Right renal pelvis (tissue), 4 donors: ENCODE measurements around the gene NCOR2. TPM values are rescaled to one million over a fixed set of nuclear protein-coding genes. Genes with fewer than 3 reads are reported as not detected.
"Not testable (repeated sequence)": the region's sequence is repeated elsewhere in the genome, so short reads cannot be mapped to it uniquely, and the experiment has no call there.

Source experiments
- DNase-seq, 4 donors: peaks; one replicate each; pipeline ENCODE4 v3.0.0-alpha.2; 2013; ENCODE audit warnings: low read depth in 4 of 4, low spot score in 3 of 4, missing footprints in 1 of 4
- polyA plus RNA-seq, 4 donors: library from polyadenylated mRNA; unstranded; fragments of 120-200 nt; gene quantifications; one replicate each; pipeline ENCODE4 v1.2.1, GENCODE V29; 2013; ENCODE audit not compliant: insufficient read length in 4 of 4

Gene NCOR2
- polyA plus RNA-seq, 4 donors = 67.8 to 97.3 (median 73.0) TPM

- no peak for DNase-seq
These were observed 35.7 kb upstream of the NCOR2 start for GRCh38 chr12:124603100-124603541.

DNA sequence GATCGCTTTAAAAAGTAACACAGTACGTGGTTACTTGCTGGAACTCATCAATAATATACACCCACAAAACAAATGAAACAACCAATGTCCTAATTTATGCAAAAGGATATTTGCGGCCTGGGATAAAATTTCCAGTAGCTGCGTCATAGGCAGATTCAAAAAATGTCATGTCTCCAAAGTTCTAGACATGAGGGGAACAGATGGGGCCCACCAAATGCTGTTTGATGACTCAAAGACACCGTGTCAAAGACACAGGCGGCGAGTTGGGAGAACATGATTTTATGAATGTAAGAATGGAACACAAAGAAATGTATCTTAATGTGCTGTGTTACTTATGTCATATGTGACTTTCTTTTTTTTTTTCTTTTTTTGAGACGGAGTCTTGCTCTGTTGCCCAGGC lies 34.3 kb upstream of the NCOR2 start:
- DNase-seq = no peak

- no peak for DNase-seq
These were observed 31.9 kb upstream of the NCOR2 start for GRCh38 chr12:124599074-124599999.

DNA sequence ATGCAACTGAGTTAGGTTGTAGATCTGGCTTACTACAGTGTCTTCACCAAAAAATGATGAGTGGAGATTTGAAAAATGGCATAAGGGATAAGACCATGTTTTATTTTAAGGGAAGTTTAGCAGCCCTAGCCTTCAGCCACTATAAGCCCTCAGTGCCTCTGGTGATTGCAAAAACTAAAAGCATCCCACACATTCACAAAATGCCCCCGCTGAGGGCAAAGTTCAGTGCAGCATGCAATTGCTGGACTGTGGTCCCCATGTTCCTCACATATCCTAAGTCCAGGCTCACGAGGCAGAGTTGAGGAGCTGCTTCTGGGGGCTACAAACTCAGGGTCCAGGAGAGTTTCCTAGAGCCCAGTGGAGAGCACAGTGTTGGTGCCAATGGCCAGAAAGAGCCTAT lies 29.6 kb upstream of the NCOR2 start:
- DNase-seq = no peak

DNA sequence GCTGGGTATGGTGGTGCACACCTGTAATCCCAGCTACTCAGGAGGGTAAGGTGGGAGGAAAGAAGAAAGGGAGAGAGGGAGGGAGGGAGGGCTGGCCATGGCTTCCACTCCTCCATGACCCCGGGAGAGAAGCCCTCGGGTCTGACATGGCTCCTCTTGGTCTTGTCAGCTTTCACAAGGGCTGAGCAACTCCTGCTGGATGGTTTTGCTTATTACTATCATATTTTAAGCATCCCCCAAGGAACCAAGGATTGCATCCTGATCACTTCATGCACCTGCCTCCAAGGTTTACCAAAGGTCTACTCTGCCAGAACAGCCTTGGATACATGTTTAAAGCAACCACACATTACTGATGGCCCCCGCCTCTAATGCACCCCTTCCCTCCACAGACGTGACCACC lies 28.0 kb upstream of the NCOR2 start:
- DNase-seq = no peak

- DNase-seq = no peak
These were observed 27.4 kb upstream of the NCOR2 start for GRCh38 chr12:124594851-124595250.

- DNase-seq = no peak
These were observed 26.5 kb upstream of the NCOR2 start for GRCh38 chr12:124593851-124594401.

DNA sequence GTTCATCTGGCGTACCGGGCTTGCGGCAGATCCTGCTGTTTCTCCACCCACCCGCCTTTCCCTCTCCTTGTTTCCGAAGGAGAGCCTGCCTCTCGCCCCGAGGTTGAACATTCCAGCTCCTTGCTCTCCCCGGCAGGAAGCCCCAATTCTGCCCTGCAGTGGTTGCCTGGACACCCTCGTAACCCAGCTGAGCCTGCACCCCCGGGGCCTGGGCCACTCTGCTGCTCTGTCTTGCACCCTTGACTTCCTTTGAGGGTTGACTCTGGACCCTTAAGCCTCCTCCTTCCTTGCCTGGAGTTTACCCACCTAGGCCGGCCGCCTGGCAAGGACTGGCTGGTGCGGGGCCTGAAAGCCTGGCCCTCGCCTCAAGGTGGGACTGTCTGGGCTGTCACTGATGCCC lies 25.8 kb upstream of the NCOR2 start:
- no peak for DNase-seq

DNA sequence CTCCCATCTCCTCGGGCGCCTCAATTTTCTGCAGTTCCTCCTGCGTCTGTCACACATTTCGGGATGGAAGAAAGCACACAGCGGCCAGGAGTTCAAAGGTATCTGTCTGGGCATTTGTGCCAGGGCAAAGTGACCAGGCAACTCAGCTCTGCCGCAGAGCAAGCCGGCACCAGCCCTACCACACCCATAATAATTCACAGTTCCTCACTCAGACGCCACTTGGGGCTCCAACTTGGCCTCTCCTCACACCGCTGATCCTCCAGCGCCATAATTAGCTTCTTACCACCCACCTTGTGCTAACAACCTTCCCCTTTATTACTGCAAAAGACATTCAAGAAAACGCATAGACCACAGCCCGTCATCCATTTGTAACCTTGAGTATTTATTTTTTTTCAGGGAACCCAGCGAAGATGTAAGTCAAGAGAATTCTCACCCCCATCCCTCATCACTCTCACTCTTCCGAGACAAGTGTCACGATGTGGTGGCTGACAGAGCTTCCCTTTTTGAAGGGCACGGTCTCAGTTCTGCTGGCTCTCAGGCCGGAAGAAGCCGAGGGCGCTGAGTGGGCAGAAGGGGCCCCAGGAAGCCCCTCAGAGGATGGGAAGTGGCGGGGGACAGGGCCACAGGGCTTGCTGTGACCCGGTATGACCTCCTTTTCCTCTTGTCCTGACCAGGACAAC lies 25.2 kb upstream of the NCOR2 start:
- DNase-seq = no peak

DNA sequence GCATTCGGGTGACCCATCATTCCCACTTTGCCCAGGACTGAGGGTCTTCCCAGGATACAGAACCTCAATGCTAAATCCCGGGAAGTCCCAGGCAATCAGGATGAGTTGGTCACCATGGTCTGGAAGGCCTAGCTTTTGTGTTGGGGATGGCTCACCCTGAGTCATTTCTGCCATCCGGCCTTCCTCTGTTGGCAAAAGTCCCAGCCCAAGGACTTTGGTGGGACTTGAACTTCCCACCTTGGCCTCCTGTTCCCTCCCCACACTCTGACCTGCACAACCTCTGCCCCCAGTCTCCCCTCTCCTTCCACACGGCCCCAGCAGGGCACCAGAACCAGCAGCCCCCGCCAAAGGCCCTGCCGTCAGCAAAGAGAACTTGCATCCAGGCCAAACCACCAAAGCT lies 24.6 kb upstream of the NCOR2 start:
- DNase-seq = no peak

DNA sequence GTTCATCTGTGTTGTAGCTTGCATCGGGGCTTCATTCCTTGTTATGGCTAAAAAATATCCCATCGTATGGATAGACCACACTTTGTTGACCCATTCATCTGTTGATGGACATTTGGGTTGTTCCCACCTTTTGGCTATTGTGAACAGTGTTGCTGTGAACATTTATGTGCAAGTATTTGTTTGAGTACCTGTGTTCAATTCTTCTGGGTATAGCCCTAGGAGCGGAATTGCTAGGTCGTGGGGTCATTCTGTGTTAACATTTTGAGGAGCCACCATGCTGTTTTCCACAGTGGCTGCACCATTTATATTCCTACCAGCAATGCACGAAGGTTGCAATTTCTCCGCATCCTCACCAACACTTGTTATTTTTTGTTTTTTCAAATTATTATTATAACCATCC lies 23.0 kb upstream of the NCOR2 start:
- DNase-seq = no peak

GRCh38 chr12:124588751-124589267 lies 21.4 kb upstream of the NCOR2 start:
- no peak for DNase-seq

GRCh38 chr12:124588018-124588634 lies 20.7 kb upstream of the NCOR2 start:
- no peak for DNase-seq

GRCh38 chr12:124586756-124587155 lies 19.3 kb upstream of the NCOR2 start:
- DNase-seq = no peak

DNA sequence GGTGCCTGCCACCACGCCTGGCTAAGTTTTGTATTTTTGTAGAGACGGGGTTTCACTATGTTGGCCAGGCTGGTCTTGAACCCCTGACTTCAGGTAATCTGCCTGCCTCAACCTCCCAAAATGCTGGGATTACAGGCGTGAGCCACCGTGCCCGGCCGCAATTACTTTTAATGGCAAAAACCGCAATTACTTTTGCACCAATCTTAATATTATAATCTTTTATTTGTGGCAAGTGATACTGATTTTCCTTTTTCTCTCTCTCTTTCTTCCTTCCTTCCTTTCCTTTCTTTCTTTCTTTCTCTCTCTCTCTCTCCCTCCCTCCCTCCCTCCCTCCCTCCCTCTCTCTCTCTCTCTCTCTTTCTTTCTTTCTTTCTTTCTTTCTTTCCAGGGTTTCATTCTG lies 17.1 kb upstream of the NCOR2 start:
- DNase-seq = not testable (repeated sequence)

DNA sequence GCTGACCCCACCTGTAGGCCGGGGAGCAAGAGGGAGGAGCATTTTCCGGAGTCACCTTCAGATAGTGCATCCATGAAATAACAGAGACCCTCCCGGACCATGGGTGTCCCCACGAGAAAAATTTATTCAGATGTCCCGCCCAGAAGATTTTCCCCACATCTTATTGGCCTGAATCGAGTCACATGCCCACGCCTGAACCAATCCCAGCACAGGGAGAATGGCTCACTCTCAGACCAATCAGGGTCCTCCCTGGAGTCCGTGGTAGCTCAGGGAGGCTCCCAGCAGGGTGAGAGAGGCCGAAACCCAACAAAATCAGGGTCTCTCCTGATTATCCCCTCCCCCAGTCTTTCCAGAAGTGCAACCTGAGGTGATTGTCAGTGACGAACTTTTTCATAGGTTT lies 16.4 kb upstream of the NCOR2 start:
- DNase-seq = no peak

DNA sequence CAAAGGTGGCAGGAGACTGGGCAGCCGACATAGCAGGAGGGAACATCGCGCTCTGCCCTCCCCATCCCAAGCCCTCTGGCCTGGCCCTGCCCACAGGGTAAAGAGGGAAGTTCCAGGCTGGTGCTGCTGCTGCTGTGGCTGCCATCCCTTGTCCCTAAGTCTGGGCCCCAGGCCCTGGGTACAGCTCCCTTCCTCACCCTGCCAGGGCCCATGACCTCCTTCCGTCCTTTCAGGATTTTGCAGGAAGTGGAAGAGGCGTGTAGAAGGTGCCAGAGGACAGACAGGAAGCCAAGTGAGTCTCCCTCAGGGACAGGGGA lies 14.7 kb upstream of the NCOR2 start:
- DNase-seq = no peak

DNA sequence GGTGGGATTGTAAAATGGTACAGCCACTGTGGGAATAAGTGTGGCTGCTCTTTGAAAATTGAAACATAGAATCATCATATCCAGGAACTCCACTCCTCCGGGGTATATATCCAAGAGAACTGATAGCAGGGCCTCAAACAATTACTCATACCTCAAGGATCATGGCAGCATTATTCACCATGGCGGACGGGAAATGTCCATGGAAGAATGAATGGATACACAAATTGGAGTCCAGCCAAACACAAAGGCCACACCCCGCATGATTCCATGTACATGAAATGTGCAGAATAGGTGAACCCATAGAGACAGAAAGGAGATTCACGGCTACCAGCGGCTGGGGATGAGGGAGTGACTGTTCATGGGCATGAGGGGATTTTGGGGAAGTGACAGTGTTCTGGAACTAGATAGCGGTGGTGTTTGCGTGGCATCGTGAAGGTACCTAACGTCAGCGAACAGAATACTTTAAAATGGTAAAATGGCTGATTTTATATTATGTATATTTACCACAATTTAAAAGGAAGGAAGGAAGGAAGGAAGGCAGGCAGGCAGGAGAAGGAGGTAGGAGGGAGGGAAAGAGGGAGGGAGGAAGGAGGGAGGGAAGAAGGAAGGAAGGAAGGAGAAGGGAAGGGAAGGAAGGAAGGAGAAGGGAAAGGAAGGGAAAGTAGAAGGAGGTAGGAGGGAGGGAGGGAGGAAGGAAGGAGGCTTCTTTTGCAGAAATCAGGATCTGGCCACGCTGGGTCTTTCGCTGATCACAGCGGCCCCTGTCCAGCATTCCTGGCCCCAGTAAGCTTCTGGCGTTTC lies 14.1 kb upstream of the NCOR2 start:
- DNase-seq = no peak

DNA sequence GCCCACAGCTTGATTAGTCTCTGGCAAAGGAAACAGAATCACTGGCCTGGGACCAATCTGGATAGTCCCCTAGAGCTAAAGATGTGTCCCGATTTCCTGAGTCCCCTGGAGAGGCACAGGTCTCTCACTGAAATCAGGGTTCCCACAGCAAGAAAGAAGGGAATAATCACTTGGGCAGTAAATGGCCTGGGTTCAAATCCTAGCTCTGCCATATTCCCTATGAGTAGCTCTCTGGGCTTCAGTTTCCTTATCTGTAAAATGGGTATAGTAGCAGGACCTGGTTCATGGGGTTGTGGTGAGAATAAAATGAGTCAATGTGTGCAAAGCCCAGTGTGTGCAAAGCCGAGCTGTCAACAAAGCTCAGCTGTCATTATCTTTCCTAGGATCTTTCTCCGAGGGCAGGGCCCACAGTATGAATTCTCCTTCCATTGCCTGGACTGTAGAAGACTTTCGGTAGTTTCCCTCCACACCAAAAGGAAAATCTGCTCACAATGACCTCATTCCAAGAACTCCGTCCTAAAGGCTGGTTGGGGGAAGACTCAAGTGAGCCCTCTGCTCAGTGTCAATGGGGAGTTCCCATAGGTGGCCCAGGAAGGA lies 12.6 kb upstream of the NCOR2 start:
- no peak for DNase-seq

DNA sequence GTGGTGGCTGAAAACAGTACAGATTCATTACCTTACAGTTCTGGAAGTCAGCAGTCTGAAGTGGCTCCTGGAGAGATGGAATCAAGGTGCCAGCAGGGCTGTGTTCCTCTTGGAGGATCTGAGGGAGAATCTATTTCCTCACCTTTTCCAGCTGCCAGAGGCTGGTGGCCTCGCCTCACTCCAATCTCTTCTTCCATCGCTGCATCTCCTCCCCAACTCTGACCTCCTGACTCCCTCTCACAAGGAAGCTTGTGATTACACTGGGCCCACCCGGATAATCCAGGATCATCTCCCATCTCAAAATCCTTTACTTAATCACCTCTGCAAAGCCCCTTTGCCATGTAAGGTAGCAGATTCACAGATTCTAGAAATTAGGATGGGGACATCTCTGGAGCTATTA lies 11.4 kb upstream of the NCOR2 start:
- DNase-seq = no peak
